Activated naive CD4-positive, alpha-beta T cell treated with anti-CD3 and anti-CD28 coated beads, Interleukin-2, amount 50 U/mL, for 16 hours (primary cell): Measurements from ENCODE around the gene RNF26.
A peak's percentile ranks its signal among the peaks of the same experiment; 100 is the strongest.

Experiments
- DNase-seq: peaks from one replicate; pipeline ENCODE4 v3.0.0-alpha.2; 2020

The RNF26 gene

GRCh38 chr11:119337581-119338317 lies 3.4 kb downstream of the RNF26 start:
- DNase-seq = no peak

- DNase-seq = peak; percentile 69
Measured at GRCh38 chr11:119338318-119338890, 4.1 kb downstream of the RNF26 start.

- DNase-seq = no peak
Measured at GRCh38 chr11:119338965-119339588, 4.8 kb downstream of the RNF26 start.

- peak; percentile 42 for DNase-seq
Measured at GRCh38 chr11:119339589-119340334, 5.4 kb downstream of the RNF26 start.

GRCh38 chr11:119340335-119341221 lies 6.3 kb downstream of the RNF26 start, which contains the start of gene C1QTNF5:
TSS of gene C1QTNF5 (minus strand) at chr11:119340883. CDS start at chr11:119340397, 486 bp downstream.
- DNase-seq = no peak

- DNase-seq = no peak
Measured at GRCh38 chr11:119341222-119342022, 7.1 kb downstream of the RNF26 start.

GRCh38 chr11:119342023-119342300 lies 7.6 kb downstream of the RNF26 start:
- no peak for DNase-seq

- DNase-seq = no peak
Measured at GRCh38 chr11:119342362-119343130, 8.2 kb downstream of the RNF26 start.

GRCh38 chr11:119343726-119344125 lies 9.4 kb downstream of the RNF26 start:
- DNase-seq = no peak

- no peak for DNase-seq
Measured at GRCh38 chr11:119344291-119345010, 10.1 kb downstream of the RNF26 start.

- DNase-seq = no peak
Measured at GRCh38 chr11:119345685-119346084, 11.4 kb downstream of the RNF26 start.

GRCh38 chr11:119346605-119347004 lies 12.3 kb downstream of the RNF26 start, which contains the start of gene MFRP:
TSS of gene MFRP (minus strand) at chr11:119346705. CDS start at chr11:119346513, 192 bp downstream.
- no peak for DNase-seq

- no peak for DNase-seq
Measured at GRCh38 chr11:119347242-119347641, 12.9 kb downstream of the RNF26 start.

- DNase-seq = no peak
Measured at GRCh38 chr11:119347940-119348605, 13.7 kb downstream of the RNF26 start.

- no peak for DNase-seq
Measured at GRCh38 chr11:119350302-119350701, 16.0 kb downstream of the RNF26 start.

- DNase-seq = no peak
Measured at GRCh38 chr11:119351232-119351631, 16.9 kb downstream of the RNF26 start.

- no peak for DNase-seq
Measured at GRCh38 chr11:119352857-119353260, 18.5 kb downstream of the RNF26 start.

- DNase-seq = no peak
Measured at GRCh38 chr11:119355091-119355843, 20.9 kb downstream of the RNF26 start.
